Neural cell (in vitro differentiated cells): ENCODE results near the gene TPMT. TPM values are rescaled to one million over a fixed set of nuclear protein-coding genes. Genes with fewer than 3 reads are reported as not detected.

Source experiments
- H2AFZ ChIP-seq: fragments of 200-600, 300-800 bp; sonication (generic), shearing (Covaris generic); 2 replicates; pipeline ENCODE4 v1.6.0; 2014; ENCODE audit warnings: low read depth, mild to moderate bottlenecking, antibody characterized with exemption, low read length, moderate library complexity
- H3F3A ChIP-seq: fragments of 200-600 bp; shearing (Covaris generic); 2 replicates; pipeline ENCODE4 v1.6.1; 2016; ENCODE audit warnings: mild to moderate bottlenecking, moderate library complexity, mixed read lengths, antibody characterized with exemption, low read length; ENCODE audit not compliant: insufficient read depth, poor library complexity, severe bottlenecking
- H3K27ac ChIP-seq: fragments of 200-600, 300-800 bp; sonication (generic), shearing (Covaris generic); 2 replicates; pipeline ENCODE4 v1.5.1; 2014; ENCODE audit warnings: mild to moderate bottlenecking, low read length, moderate library complexity
- H3K27me3 ChIP-seq: fragments of 300-800, 200-600 bp; sonication (generic), shearing (Covaris generic); 2 replicates; pipeline ENCODE4 v1.6.0; 2014; ENCODE audit warnings: mild to moderate bottlenecking, low read depth, low read length, moderate library complexity; ENCODE audit not compliant: insufficient read depth
- H3K36me3 ChIP-seq: fragments of 300-800, 200-600 bp; sonication (generic), shearing (Covaris generic); 2 replicates; pipeline ENCODE4 v1.5.1; 2014; ENCODE audit warnings: mild to moderate bottlenecking, antibody characterized with exemption, low read length, moderate library complexity; ENCODE audit not compliant: insufficient read depth
- H3K4me2 ChIP-seq: fragments of 300-800, 200-600 bp; sonication (generic), shearing (Covaris generic); 2 replicates; pipeline ENCODE4 v1.6.0; 2014; ENCODE audit warnings: mild to moderate bottlenecking, low read length
- H3K4me3 ChIP-seq: fragments of 300-800, 200-600 bp; sonication (generic), shearing (Covaris generic); 2 replicates; pipeline ENCODE4 v1.5.1; 2014; ENCODE audit warnings: mild to moderate bottlenecking, low read length, moderate library complexity
- H3K79me2 ChIP-seq: fragments of 200-600 bp; shearing (Covaris generic); replicated peaks from 2 replicates; pipeline ENCODE4 v1.6.0; 2014; ENCODE audit warnings: mild to moderate bottlenecking, low read length, moderate library complexity; ENCODE audit not compliant: insufficient read depth
- H3K9ac ChIP-seq: fragments of 300-800, 200-600 bp; sonication (generic), shearing (Covaris generic); 2 replicates; pipeline ENCODE4 v1.6.1; 2016; ENCODE audit warnings: mild to moderate bottlenecking, low read length, mixed read lengths
- H3K9me2 ChIP-seq: fragments of 200-600 bp; shearing (Covaris generic); 2 replicates; pipeline ENCODE4 v1.6.1; 2016; ENCODE audit warnings: mild to moderate bottlenecking, low read length, mixed read lengths; ENCODE audit not compliant: insufficient read depth
- H3K9me3 ChIP-seq: fragments of 200-600, 300-800 bp; sonication (generic), shearing (Covaris generic); 2 replicates; pipeline ENCODE4 v1.6.1; 2016; ENCODE audit warnings: mild to moderate bottlenecking, mixed run types, low read length, moderate library complexity, mixed read lengths
- H4K20me1 ChIP-seq: fragments of 200-600 bp; shearing (Covaris generic); 2 replicates; pipeline ENCODE4 v1.6.1; 2016; ENCODE audit warnings: mild to moderate bottlenecking, mixed run types; ENCODE audit not compliant: insufficient read depth
- EP300 ChIP-seq: fragments of 450-650 bp; conservative IDR thresholded peaks from 2 replicates; pipeline ENCODE4 v1.6.1; 2014; ENCODE audit warnings: antibody characterized with exemption, mild to moderate bottlenecking, moderate library complexity; ENCODE audit not compliant: poor library complexity, severe bottlenecking
- EZH2 ChIP-seq: fragments of 200-600, 300-800 bp; shearing (Covaris generic), sonication (generic); IDR thresholded peaks from 2 replicates; pipeline ENCODE4 v1.6.1; 2014; ENCODE audit warnings: antibody characterized with exemption, low read length, borderline replicate concordance, mild to moderate bottlenecking; ENCODE audit not compliant: insufficient read depth, poor library complexity, severe bottlenecking
- POLR2AphosphoS5 ChIP-seq: IDR thresholded peaks from 2 replicates; pipeline ENCODE4 v1.6.1; 2012
- RAD21 ChIP-seq: fragments of 450-650 bp; conservative IDR thresholded peaks from 2 replicates; pipeline ENCODE4 v1.6.1; 2014; ENCODE audit warnings: antibody characterized with exemption, mild to moderate bottlenecking, moderate library complexity
- SMC3 ChIP-seq: fragments of 450-650 bp; conservative IDR thresholded peaks from 2 replicates; pipeline ENCODE4 v1.6.1; 2014; ENCODE audit warnings: antibody characterized with exemption, mild to moderate bottlenecking, moderate library complexity; ENCODE audit not compliant: poor library complexity
- TAF1 ChIP-seq: IDR thresholded peaks from 2 replicates; pipeline ENCODE4 v1.6.1; 2012; ENCODE audit warnings: low read depth
- polyA plus RNA-seq: library from polyadenylated mRNA; depleted of rRNA; stranded (reverse); fragments of >200 nt; gene quantifications from 2 replicates; pipeline ENCODE4 v1.2.3, GENCODE V29; 2014
- TF ChIP-seq, protein P1 (sequence below): IDR thresholded peaks from 2 replicates; pipeline ENCODE4 v1.6.1; 2012; ENCODE audit warnings: borderline replicate concordance
- TF ChIP-seq, protein P2 (sequence below): fragments of 450-650 bp; IDR thresholded peaks from 2 replicates; pipeline ENCODE4 v1.5.1; 2014; ENCODE audit warnings: antibody characterized with exemption, mild to moderate bottlenecking, moderate library complexity; ENCODE audit not compliant: poor library complexity, severe bottlenecking

TPMT gene
- polyA plus RNA-seq, 1 donor from 2014 or later, result 5.7 TPM

DNA sequence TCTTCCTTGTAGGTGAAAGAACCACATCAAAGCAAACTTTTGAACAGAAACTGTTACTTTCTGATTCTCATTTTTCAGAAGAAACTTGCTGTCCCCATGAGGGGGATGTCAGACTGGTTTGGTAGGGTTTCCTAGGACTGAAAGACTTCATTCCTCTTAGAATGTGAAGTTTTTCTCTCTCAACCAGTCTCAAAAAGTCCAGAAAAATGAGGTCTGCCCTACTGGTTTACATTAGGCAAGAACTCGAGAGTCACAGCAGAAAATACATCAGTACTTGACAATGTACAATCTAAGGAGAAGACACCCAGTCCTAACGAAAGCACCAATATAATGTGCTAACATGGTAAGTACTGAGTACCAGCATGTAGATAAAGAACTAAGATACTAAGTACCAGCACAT is 19.7 kb downstream of the TPMT start:
- no peaks in the 10 kb centered on the region for H3K9me2 ChIP-seq
- H3K4me2 ChIP-seq, result no peak overlapping the region
- no peak overlapping the region for H3K27ac ChIP-seq
- H4K20me1 ChIP-seq, result no peaks in the 10 kb centered on the region
- no peak overlapping the region for H3K4me3 ChIP-seq
- H3K79me2 ChIP-seq, result no peaks in the 10 kb centered on the region
- H3K9ac ChIP-seq, result no peak overlapping the region
- H3K36me3 ChIP-seq, result no peaks in the 10 kb centered on the region
- TF ChIP-seq RAD21, result no peak
- TF ChIP-seq, protein P1, sequence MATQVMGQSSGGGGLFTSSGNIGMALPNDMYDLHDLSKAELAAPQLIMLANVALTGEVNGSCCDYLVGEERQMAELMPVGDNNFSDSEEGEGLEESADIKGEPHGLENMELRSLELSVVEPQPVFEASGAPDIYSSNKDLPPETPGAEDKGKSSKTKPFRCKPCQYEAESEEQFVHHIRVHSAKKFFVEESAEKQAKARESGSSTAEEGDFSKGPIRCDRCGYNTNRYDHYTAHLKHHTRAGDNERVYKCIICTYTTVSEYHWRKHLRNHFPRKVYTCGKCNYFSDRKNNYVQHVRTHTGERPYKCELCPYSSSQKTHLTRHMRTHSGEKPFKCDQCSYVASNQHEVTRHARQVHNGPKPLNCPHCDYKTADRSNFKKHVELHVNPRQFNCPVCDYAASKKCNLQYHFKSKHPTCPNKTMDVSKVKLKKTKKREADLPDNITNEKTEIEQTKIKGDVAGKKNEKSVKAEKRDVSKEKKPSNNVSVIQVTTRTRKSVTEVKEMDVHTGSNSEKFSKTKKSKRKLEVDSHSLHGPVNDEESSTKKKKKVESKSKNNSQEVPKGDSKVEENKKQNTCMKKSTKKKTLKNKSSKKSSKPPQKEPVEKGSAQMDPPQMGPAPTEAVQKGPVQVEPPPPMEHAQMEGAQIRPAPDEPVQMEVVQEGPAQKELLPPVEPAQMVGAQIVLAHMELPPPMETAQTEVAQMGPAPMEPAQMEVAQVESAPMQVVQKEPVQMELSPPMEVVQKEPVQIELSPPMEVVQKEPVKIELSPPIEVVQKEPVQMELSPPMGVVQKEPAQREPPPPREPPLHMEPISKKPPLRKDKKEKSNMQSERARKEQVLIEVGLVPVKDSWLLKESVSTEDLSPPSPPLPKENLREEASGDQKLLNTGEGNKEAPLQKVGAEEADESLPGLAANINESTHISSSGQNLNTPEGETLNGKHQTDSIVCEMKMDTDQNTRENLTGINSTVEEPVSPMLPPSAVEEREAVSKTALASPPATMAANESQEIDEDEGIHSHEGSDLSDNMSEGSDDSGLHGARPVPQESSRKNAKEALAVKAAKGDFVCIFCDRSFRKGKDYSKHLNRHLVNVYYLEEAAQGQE, result no peak
- TF ChIP-seq EZH2, result no peak
- no peak for TF ChIP-seq EP300
- TF ChIP-seq POLR2AphosphoS5, result no peak
- TF ChIP-seq SMC3, result no peak
- TF ChIP-seq, protein P2, sequence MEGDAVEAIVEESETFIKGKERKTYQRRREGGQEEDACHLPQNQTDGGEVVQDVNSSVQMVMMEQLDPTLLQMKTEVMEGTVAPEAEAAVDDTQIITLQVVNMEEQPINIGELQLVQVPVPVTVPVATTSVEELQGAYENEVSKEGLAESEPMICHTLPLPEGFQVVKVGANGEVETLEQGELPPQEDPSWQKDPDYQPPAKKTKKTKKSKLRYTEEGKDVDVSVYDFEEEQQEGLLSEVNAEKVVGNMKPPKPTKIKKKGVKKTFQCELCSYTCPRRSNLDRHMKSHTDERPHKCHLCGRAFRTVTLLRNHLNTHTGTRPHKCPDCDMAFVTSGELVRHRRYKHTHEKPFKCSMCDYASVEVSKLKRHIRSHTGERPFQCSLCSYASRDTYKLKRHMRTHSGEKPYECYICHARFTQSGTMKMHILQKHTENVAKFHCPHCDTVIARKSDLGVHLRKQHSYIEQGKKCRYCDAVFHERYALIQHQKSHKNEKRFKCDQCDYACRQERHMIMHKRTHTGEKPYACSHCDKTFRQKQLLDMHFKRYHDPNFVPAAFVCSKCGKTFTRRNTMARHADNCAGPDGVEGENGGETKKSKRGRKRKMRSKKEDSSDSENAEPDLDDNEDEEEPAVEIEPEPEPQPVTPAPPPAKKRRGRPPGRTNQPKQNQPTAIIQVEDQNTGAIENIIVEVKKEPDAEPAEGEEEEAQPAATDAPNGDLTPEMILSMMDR, result no peak
- no peak for TF ChIP-seq TAF1
- no peaks in the 10 kb centered on the region for H3F3A ChIP-seq
- H3K9me3 ChIP-seq, result no peaks in the 10 kb centered on the region
- H3K27me3 ChIP-seq, result no peaks in the 10 kb centered on the region
- H2AFZ ChIP-seq, result no peak overlapping the region

DNA sequence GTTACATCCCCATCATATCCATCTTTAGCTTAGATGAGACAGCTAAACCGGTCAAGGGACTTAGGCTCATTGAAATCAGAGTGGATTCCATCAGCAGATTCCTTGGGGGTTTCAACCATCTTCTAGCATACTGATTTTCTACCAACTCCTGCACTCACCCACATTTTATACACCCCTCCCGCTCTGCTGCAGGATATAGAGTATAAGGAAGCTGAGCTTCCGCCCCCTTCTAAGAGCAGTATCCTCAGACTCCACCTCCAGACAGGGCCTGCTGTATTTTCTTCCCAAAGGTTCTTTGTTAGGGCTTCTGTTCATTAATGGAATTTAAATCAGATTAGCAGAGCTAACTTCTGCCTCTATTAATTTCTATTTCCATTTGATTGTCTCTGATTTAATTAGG is 22.5 kb downstream of the TPMT start:
- H3K27ac ChIP-seq, result no peak overlapping the region
- H3K4me2 ChIP-seq, result no peak overlapping the region
- H3K79me2 ChIP-seq, result no peaks in the 10 kb centered on the region
- H3F3A ChIP-seq, result no peaks in the 10 kb centered on the region
- H2AFZ ChIP-seq, result no peak overlapping the region
- H4K20me1 ChIP-seq, result no peaks in the 10 kb centered on the region
- H3K27me3 ChIP-seq, result no peaks in the 10 kb centered on the region
- no peak overlapping the region for H3K9ac ChIP-seq
- TF ChIP-seq, protein P1, result no peak
- H3K9me2 ChIP-seq, result no peaks in the 10 kb centered on the region
- no peak overlapping the region for H3K4me3 ChIP-seq
- no peaks in the 10 kb centered on the region for H3K9me3 ChIP-seq
- H3K36me3 ChIP-seq, result no peaks in the 10 kb centered on the region
